IMR-90 (cell line): ENCODE data around the gene CHIT1. TPM values are rescaled to one million over a fixed set of nuclear protein-coding genes. Genes with fewer than 3 reads are reported as not detected.
A peak's percentile ranks its signal among the peaks of the same experiment; 100 is the strongest.

ENCODE experiments used
- ATAC-seq: fragments of 200-7000 bp; cut with Tn5 transposase; 2 replicates; pipeline ENCODE4 v1.9.1; 2020; ENCODE audit warnings: low read depth, mild to moderate bottlenecking, moderate library complexity
- BruUV-seq: library from RNA; stranded (reverse); fragments of 400-500 nt; replicated peaks from 2 replicates; lab custom pipeline; 2021; lab: Mats Ljungman, UMichigan
- CTCF ChIA-PET: fragments of 300-600 bp; formaldehyde crosslinking; extraction: SDS; loops from one replicate; lab custom pipeline; 2021; ENCODE audit warnings: antibody characterized with exemption; lab: Yijun Ruan, JAX
- POLR2A ChIA-PET: fragments of 300-600 bp; sonication (Branson Sonifier 250); formaldehyde crosslinking; loops from one replicate; lab custom pipeline; 2022; ENCODE audit warnings: antibody characterized with exemption; ENCODE audit not compliant: unreplicated experiment; lab: Charles Lee
- DNase-seq: peaks from one replicate; pipeline ENCODE4 v3.0.0; 2013
- H2AFZ ChIP-seq: replicated peaks from 2 replicates; pipeline ENCODE3; 2013; ENCODE audit warnings: low read length, mild to moderate bottlenecking; ENCODE audit not compliant: poor library complexity
- H2AK5ac ChIP-seq: 2 replicates; pipeline ENCODE4 v1.6.1; 2013; ENCODE audit warnings: low read depth, low read length, inconsistent platforms
- H2AK9ac ChIP-seq: replicated peaks from 2 replicates; pipeline ENCODE3; 2013; ENCODE audit warnings: mild to moderate bottlenecking, low read depth, low read length, moderate library complexity; ENCODE audit not compliant: poor library complexity
- H2BK120ac ChIP-seq: 2 replicates; pipeline ENCODE4 v1.6.1; 2013; ENCODE audit warnings: low read depth, low read length, inconsistent platforms
- H2BK15ac ChIP-seq: 3 replicates; pipeline ENCODE4 v1.6.1; 2013; ENCODE audit warnings: low read depth, low read length, inconsistent platforms
- H2BK20ac ChIP-seq: 2 replicates; pipeline ENCODE4 v1.6.1; 2013; ENCODE audit warnings: low read depth, mild to moderate bottlenecking, inconsistent platforms, low read length, moderate library complexity
- H2BK5ac ChIP-seq: 2 replicates; pipeline ENCODE4 v1.6.1; 2013; ENCODE audit warnings: mild to moderate bottlenecking, low read depth, low read length, inconsistent platforms; ENCODE audit not compliant: poor library complexity, severe bottlenecking
- H3K14ac ChIP-seq: replicated peaks from 2 replicates; pipeline ENCODE4 v1.6.1; 2013; ENCODE audit warnings: low read depth, low read length, inconsistent platforms
- H3K18ac ChIP-seq: 2 replicates; pipeline ENCODE4 v1.6.1; 2013; ENCODE audit warnings: low read depth, low read length, control low read depth
- H3K23ac ChIP-seq: 2 replicates; pipeline ENCODE4 v1.6.1; 2013; ENCODE audit warnings: low read depth, low read length, inconsistent platforms
- H3K27ac ChIP-seq: 2 replicates; pipeline ENCODE4 v1.5.1; 2013; ENCODE audit warnings: mild to moderate bottlenecking, control low read depth, low read length; ENCODE audit not compliant: insufficient read depth
- H3K27me3 ChIP-seq: 2 replicates; pipeline ENCODE4 v1.6.1; 2013; ENCODE audit warnings: low read length; ENCODE audit not compliant: control insufficient read depth, insufficient read depth
- H3K36me3 ChIP-seq: 2 replicates; pipeline ENCODE4 v1.6.1; 2013; ENCODE audit warnings: low read length, mixed read lengths; ENCODE audit not compliant: control insufficient read depth, insufficient read depth
- H3K4ac ChIP-seq: 2 replicates; pipeline ENCODE4 v1.6.1; 2013; ENCODE audit warnings: low read depth, low read length, inconsistent platforms
- H3K4me1 ChIP-seq: 2 replicates; pipeline ENCODE4 v1.6.1; 2013; ENCODE audit warnings: low read length, mixed read lengths; ENCODE audit not compliant: control insufficient read depth, insufficient read depth
- H3K4me2 ChIP-seq: 2 replicates; pipeline ENCODE4 v1.6.1; 2013; ENCODE audit warnings: low read depth, mild to moderate bottlenecking, control low read depth, low read length, moderate library complexity
- H3K4me3 ChIP-seq: 2 replicates; pipeline ENCODE4 v1.5.1; 2013; ENCODE audit warnings: low read depth, mild to moderate bottlenecking, control low read depth, low read length, moderate library complexity; ENCODE audit not compliant: insufficient read depth
- H3K56ac ChIP-seq: 2 replicates; pipeline ENCODE4 v1.6.1; 2013; ENCODE audit warnings: low read length, inconsistent platforms; ENCODE audit not compliant: insufficient read depth; ENCODE audit errors: extremely low read depth
- H3K79me1 ChIP-seq, 2 experiments: 2 replicates each; pipeline ENCODE4 v1.6.1; 2013; ENCODE audit warnings: low read length in 2 of 2, inconsistent platforms in 1 of 2, low read depth in 1 of 2
- H3K9ac ChIP-seq: 2 replicates; pipeline ENCODE4 v1.6.1; 2013; ENCODE audit warnings: low read depth, low read length, control low read depth
- H3K9me1 ChIP-seq: 2 replicates; pipeline ENCODE4 v1.6.1; 2013; ENCODE audit warnings: low read length, inconsistent platforms; ENCODE audit not compliant: insufficient read depth
- H3K9me3 ChIP-seq: 2 replicates; pipeline ENCODE4 v1.6.1; 2013; ENCODE audit warnings: low read length; ENCODE audit not compliant: control insufficient read depth, insufficient read depth
- H4K20me1 ChIP-seq: 2 replicates; pipeline ENCODE4 v1.6.1; 2013; ENCODE audit warnings: low read length, inconsistent platforms; ENCODE audit not compliant: insufficient read depth
- H4K5ac ChIP-seq: 2 replicates; pipeline ENCODE4 v1.6.1; 2013; ENCODE audit warnings: mild to moderate bottlenecking, low read depth, low read length, control low read depth
- H4K8ac ChIP-seq, 2 experiments: 2 replicates each; pipeline ENCODE4 v1.6.1; 2013; ENCODE audit warnings: low read depth in 2 of 2, low read length in 2 of 2, control low read depth in 1 of 2, inconsistent platforms in 1 of 2
- H4K91ac ChIP-seq: 2 replicates; pipeline ENCODE4 v1.6.1; 2013; ENCODE audit warnings: low read depth, low read length, inconsistent platforms; ENCODE audit not compliant: insufficient read depth
- BHLHE40 ChIP-seq: fragments of 150-350 bp; IDR thresholded peaks from 2 replicates; pipeline ENCODE4 v1.6.1; 2016; ENCODE audit warnings: mild to moderate bottlenecking, low read depth, low read length
- CHD1 ChIP-seq: IDR thresholded peaks from 2 replicates; pipeline ENCODE4 v1.6.1; 2012; ENCODE audit warnings: low read depth, low read length, improper control_type of control experiment
- FOS ChIP-seq: fragments of 150-350 bp; IDR thresholded peaks from 2 replicates; pipeline ENCODE4 v1.6.1; 2016; ENCODE audit warnings: low read depth, low read length
- MAZ ChIP-seq: IDR thresholded peaks from 2 replicates; pipeline ENCODE4 v1.6.1; 2012; ENCODE audit warnings: low read depth, mild to moderate bottlenecking, low read length, improper control_type of control experiment, moderate library complexity, borderline replicate concordance
- MXI1 ChIP-seq: IDR thresholded peaks from 2 replicates; pipeline ENCODE4 v1.6.1; 2012; ENCODE audit warnings: low read depth, mild to moderate bottlenecking, low read length, moderate library complexity, borderline replicate concordance
- NFE2L2 ChIP-seq: fragments of 150-350 bp; IDR thresholded peaks from 2 replicates; pipeline ENCODE4 v1.6.1; 2016; ENCODE audit warnings: low read depth, mild to moderate bottlenecking, low read length
- POLR2A ChIP-seq: IDR thresholded peaks from 2 replicates; pipeline ENCODE4 v1.6.1; 2012; ENCODE audit warnings: mild to moderate bottlenecking, low read depth, low read length
- RAD21 ChIP-seq: IDR thresholded peaks from 2 replicates; pipeline ENCODE4 v1.6.1; 2012; ENCODE audit warnings: low read length, improper control_type of control experiment
- RFX5 ChIP-seq: IDR thresholded peaks from 2 replicates; pipeline ENCODE4 v1.8.0; 2012; ENCODE audit warnings: low read depth, mild to moderate bottlenecking, low read length, moderate library complexity
- USF2 ChIP-seq: fragments of 150-350 bp; IDR thresholded peaks from 2 replicates; pipeline ENCODE4 v1.6.1; 2017; ENCODE audit warnings: mild to moderate bottlenecking, antibody characterized with exemption, low read length, low read depth
- WGBS, 2 experiments: methylation state at CpG; one replicate each; pipeline versions ENCODE4 v1.1.5 to v1.1.7; 2013; ENCODE audit warnings: missing lambda C conversion rate in 2 of 2; ENCODE audit not compliant: insufficient read length in 1 of 2; ENCODE audit errors: extremely low coverage in 2 of 2; 5-methylcytosine and 5-hydroxymethylcytosine counted together
- dilution Hi-C: fragments of 300-500 bp; cut with HindIII; formaldehyde crosslinking; loops from one replicate; pipeline ENCODE4 v1.14.3; 2018; ENCODE audit warnings: low sequenced_read_pairs; ENCODE audit not compliant: unreplicated experiment
- in situ Hi-C: fragments of 300-500 bp; cut with MboI; formaldehyde crosslinking; loops from 3 replicates; pipeline ENCODE4 v1.14.3; 2019; ENCODE audit warnings: low sequenced_read_pairs, inconsistent platforms, mixed read lengths
- intact Hi-C: fragments of 100-400 bp; cut with micrococcal nuclease; formaldehyde crosslinking; loops from 2 replicates; pipeline ENCODE4 v1.10.0; 2022
- polyA plus RNA-seq, 3 experiments: library from polyadenylated mRNA; depleted of rRNA; stranded (reverse); fragments of >200 nt; gene quantifications; 2 replicates each; pipeline ENCODE4 v1.2.3, GENCODE V29; 2012; ENCODE audit warnings: low replicate concordance in 1 of 3
- total RNA-seq: library from RNA; depleted of rRNA; stranded (reverse); fragments of >200 nt; gene quantifications from 2 replicates; pipeline ENCODE4 v1.2.3, GENCODE V29; 2012

The CHIT1 gene
- total and polyA plus RNA-seq, 2 of the 4 experiments (the other 2 are of a cell fraction) = not detected

GRCh38 chr1:203197625-203198024, 31.8 kb downstream of the CHIT1 start:
- Histone ChIP-seq H2BK120ac (peak overlapping the region; percentile 86), H3K4me3 (no peak overlapping the region), H2AK5ac (peak overlapping the region; percentile 93), H4K5ac (peak overlapping the region; percentile 71), H3K4me1 (peaks cover 46% of the 10 kb centered on the region), H4K8ac (peak overlapping the region; percentile 70 to 79), H3K18ac (peak overlapping the region; percentile 76), H3K27ac (peak overlapping the region; percentile 61), H3K27me3 (no peaks in the 10 kb centered on the region), H4K91ac (peak overlapping the region; percentile 87), H3K36me3 (no peaks in the 10 kb centered on the region), H2BK20ac (peak overlapping the region; percentile 70), H3K9me3 (no peaks in the 10 kb centered on the region), H2AK9ac (no peak overlapping the region), H3K14ac (peak overlapping the region; percentile 56; the same call in 1 of the 2 replicates), H3K9me1 (peaks cover 17% of the 10 kb centered on the region), H3K56ac (no peak overlapping the region), H3K4ac (peak overlapping the region; percentile 70), H3K9ac (no peak overlapping the region), H2BK15ac (peak overlapping the region; percentile 91; the same call in 2 of the 3 replicates), H3K4me2 (no peak overlapping the region), H2BK5ac (peak overlapping the region; percentile 45), H3K79me1 (no peaks in the 10 kb centered on the region), H3K23ac (peak overlapping the region; percentile 67; the same call in 1 of the 2 replicates), H2AFZ (peak overlapping the region; percentile 60), H4K20me1 (no peaks in the 10 kb centered on the region)
- TF ChIP-seq RFX5 (no peak), MAZ (peak; percentile 26; the same call in 1 of the 2 replicates), POLR2A (no peak), BHLHE40 (peak; percentile 69; the same call in 1 of the 2 replicates), MXI1 (no peak), USF2 (peak; percentile 83), NFE2L2 (peak; percentile 72; the same call in 1 of the 2 replicates), CHD1 (no peak), FOS (peak; percentile 64; the same call in 1 of the 2 replicates), RAD21 (no peak)
- ChIA-PET CTCF (interaction anchor here (1.1 kb wide), 1 partner anchor 71 kb away, joined by 4 read pairs; no protein-coding TSS in a partner anchor), POLR2A (no interaction called here)
- dilution Hi-C loops = no loop called here
- ATAC-seq (peak; percentile 62), DNase-seq (peak; percentile 88)
- in situ Hi-C loops = no loop called here
- BruUV-seq = no TSS peak
- no CpG with 5 or more reads among the region's 3 CpGs for WGBS, 2 experiments
- intact Hi-C loops = no loop called here
